ENCODE results near the gene MEF2A. TPM values are rescaled to one million over a fixed set of nuclear protein-coding genes. Genes with fewer than 3 reads are reported as not detected.
A peak's percentile ranks its signal among the peaks of the same experiment; 100 is the strongest.
"Not testable (repeated sequence)": the region's sequence is repeated elsewhere in the genome, so short reads cannot be mapped to it uniquely, and the experiment has no call there.

Gene MEF2A
- 100 to 1,000 TPM; 121 to 194 (median 173) TPM for total RNA-seq
- polyA plus RNA-seq: 10 to 100 TPM; 31.2 to 67.7 TPM
- long read RNA-seq, donor 1, full-length matches to known transcripts: 50 of 181 reads
- long read RNA-seq, donor 1, partial matches to known transcripts: 19 of 181 reads
- long read RNA-seq, donor 1, other reads (novel, unspliced or antisense): 112 of 181 reads
- long read RNA-seq, donor 2, full-length matches to known transcripts: 63 of 245 reads
- long read RNA-seq, donor 2, partial matches to known transcripts: 86 of 245 reads
- long read RNA-seq, donor 2, other reads (novel, unspliced or antisense): 96 of 245 reads
- long read RNA-seq, donor 3, full-length matches to known transcripts: 74 of 252 reads
- long read RNA-seq, donor 3, partial matches to known transcripts: 94 of 252 reads
- long read RNA-seq, donor 3, other reads (novel, unspliced or antisense): 84 of 252 reads

DNA sequence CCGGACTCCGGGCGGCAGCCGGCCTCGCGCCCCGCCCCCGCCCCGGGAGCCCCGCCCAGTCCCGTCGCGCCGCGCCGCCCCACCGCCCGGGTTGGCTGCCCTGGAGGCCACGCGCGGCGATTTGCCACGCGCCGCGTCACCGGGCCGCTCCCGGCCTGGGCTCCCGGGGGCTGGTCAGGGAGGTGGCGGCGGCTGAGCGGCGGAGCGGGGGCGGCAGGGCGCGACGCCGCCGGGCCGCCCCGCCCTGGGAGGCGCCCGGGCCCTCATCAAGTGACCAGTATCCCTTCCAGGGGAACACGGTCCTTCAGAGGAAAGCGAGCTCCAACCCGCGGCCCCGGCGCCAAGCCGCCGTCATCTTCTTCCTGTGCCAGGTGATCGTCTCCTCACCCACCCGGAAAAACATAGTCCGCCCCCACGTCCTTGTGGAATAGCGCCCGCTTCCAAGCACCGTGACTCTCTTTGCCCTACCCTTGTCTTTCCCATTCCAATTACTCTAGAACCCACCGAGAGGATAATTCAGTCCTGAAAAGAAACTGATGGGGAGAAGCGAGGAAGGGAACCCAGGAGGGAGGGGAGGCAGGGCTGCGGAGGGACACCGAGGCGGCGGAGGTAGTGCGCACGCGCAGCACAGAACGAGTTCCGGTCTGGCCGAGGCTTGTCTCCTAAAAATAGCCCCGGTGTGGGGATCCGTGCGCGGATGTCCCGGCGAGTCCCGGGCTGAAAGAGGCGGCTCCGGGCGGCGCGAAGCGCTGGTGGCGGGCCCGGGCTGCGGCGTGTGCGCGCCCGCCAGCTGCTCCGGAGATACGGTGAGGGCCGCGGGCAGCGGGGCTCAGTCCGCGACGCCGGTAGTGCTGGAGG lies at the start of gene MEF2A:
MEF2A (plus strand) TSS at position 686 of the 858 bp plus-strand sequence. CDS start 67,136 bp downstream, outside the sequence.
- H3K27ac ChIP-seq: peak within 1 kb of the TSS; percentile 93 to 100 (median 99)

DNA sequence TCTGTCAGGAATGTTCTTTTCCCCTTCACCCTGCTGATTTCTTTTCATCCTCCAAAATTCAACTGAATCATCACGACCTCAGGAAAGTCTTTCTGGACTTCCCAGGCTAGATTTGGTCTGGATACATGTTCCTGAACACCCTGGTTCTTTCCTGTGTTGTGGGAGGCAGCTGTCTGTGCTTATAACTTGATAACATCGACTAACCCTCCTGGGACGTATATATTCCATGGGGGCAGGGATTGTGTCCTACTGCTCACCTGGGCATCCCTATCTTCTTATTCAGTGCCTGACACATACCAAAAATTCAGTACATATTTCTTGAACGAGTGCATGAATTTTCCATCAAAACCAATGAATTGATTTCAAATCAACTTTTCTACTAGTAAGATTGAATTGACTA lies 47.6 kb upstream of the MEF2A start:
- no peak for DNase-seq
- H3K27me3 ChIP-seq: no peaks in the 10 kb centered on the region
- H3K36me3 ChIP-seq: no peaks in the 10 kb centered on the region
- no peak overlapping the region for H3K4me3 ChIP-seq
- H3K27ac ChIP-seq: no peak overlapping the region
- no peak for ATAC-seq
- peaks cover 0 to 5% (median 0%) of the 10 kb centered on the region in 11 donors for H3K9me3 ChIP-seq
- TF ChIP-seq, protein P1, sequence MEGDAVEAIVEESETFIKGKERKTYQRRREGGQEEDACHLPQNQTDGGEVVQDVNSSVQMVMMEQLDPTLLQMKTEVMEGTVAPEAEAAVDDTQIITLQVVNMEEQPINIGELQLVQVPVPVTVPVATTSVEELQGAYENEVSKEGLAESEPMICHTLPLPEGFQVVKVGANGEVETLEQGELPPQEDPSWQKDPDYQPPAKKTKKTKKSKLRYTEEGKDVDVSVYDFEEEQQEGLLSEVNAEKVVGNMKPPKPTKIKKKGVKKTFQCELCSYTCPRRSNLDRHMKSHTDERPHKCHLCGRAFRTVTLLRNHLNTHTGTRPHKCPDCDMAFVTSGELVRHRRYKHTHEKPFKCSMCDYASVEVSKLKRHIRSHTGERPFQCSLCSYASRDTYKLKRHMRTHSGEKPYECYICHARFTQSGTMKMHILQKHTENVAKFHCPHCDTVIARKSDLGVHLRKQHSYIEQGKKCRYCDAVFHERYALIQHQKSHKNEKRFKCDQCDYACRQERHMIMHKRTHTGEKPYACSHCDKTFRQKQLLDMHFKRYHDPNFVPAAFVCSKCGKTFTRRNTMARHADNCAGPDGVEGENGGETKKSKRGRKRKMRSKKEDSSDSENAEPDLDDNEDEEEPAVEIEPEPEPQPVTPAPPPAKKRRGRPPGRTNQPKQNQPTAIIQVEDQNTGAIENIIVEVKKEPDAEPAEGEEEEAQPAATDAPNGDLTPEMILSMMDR (IDR thresholded peaks at IDR 0.05): no peak
- H3K4me1 ChIP-seq: no peaks in the 10 kb centered on the region
- WGBS, 2 donors: 82 to 87% methylated on average over 4 of the region's 4 CpGs
- intact Hi-C loops (cut with DNase I): loop anchor here in 1 of 10 donors (10.0 kb wide), 1 partner anchor 47 kb away; the partner anchor contains the start of gene MEF2A

More for the DNA sequence above, at the start of gene MEF2A:
- Histone ChIP-seq H3K4me3 (peak within 1 kb of the TSS; percentile 68 to 91 (median 84)), H3K36me3 (no peaks in the 10 kb centered on the region), H3K9me3 (no peaks in the 10 kb centered on the region), H3K27me3 (no peaks in the 10 kb centered on the region), H3K4me1 (peaks cover 6 to 62% (median 42%) of the 10 kb centered on the region in 9 donors)
- TF ChIP-seq, protein P1 (IDR thresholded peaks at IDR 0.05): no peak
- intact Hi-C loops (cut with DNase I): loop anchor here in 9 of 10 donors (1.0 to 10.0 kb wide), 18 partner anchors 51 to 281 kb away; no protein-coding TSS in a partner anchor
- peak; percentile 96 to 97 for DNase-seq
- WGBS, 2 donors: 0 to 1% methylated on average over 67 to 101 of the region's 101 CpGs
- peak; percentile 83 to 91 (median 86) for ATAC-seq

DNA sequence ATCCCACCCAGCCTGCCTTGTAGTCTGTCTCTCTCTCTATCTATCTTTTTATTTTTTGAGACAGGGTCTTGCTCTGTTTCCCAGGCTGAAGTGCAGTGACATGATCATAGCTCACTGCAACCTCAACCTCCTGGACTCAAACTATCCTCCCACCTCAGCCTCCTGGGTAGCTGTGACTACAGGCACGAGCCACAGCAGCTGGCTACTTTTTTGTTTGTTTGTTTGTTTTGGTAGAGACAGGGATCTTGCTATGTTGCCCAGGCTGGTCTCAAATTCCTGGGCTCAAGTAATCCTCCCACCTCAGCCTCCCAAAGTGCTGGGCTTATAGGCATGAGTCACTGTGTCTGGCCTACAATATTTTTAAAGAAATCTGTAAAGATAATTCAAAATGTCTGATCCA lies 46.4 kb upstream of the MEF2A start:
- H3K27ac ChIP-seq, DNase-seq, H3K4me1 ChIP-seq, H3K4me3 ChIP-seq, ATAC-seq, H3K9me3 ChIP-seq, H3K36me3 ChIP-seq, H3K27me3 ChIP-seq: not testable (repeated sequence)
- intact Hi-C loops (cut with DNase I): loop anchor here in 1 of 10 donors (10.0 kb wide), 1 partner anchor 45 kb away; the partner anchor contains the start of gene MEF2A
- WGBS, 2 donors: 94 to 100% methylated on average over 1 of the region's 1 CpG

DNA sequence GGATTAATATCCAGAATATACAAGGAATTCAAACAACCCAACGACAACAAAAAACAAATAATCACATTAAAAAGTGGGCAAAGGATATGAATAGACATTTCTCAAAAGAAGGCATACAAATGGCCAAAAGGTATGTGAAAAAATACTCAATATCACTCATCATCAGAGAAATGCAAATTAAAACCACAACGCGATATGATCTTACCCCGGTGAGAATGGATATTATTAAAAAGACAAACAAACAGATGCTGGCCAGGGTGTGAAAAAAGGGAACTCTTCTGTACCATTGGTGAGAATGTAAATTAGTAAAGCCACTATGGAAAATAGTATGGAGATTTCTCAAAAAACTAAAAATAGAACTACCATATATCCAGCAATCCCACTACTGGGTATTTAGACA lies 43.5 kb upstream of the MEF2A start:
- TF ChIP-seq, protein P1 (IDR thresholded peaks at IDR 0.05): no peak
- ATAC-seq (no peak), DNase-seq (no peak)
- WGBS, 2 donors: 96 to 98% methylated on average over 4 of the region's 4 CpGs
- Histone ChIP-seq H3K9me3 (no peaks in the 10 kb centered on the region), H3K4me3 (no peak overlapping the region), H3K27ac (no peak overlapping the region), H3K4me1 (no peaks in the 10 kb centered on the region), H3K36me3 (no peaks in the 10 kb centered on the region), H3K27me3 (no peaks in the 10 kb centered on the region)
- intact Hi-C loops (cut with DNase I): no loop called here
